Measurements from ENCODE around the gene RNU4-1.
"Not testable (repeated sequence)": the region's sequence is repeated elsewhere in the genome, so short reads cannot be mapped to it uniquely, and the experiment has no call there.

The RNU4-1 gene

DNA sequence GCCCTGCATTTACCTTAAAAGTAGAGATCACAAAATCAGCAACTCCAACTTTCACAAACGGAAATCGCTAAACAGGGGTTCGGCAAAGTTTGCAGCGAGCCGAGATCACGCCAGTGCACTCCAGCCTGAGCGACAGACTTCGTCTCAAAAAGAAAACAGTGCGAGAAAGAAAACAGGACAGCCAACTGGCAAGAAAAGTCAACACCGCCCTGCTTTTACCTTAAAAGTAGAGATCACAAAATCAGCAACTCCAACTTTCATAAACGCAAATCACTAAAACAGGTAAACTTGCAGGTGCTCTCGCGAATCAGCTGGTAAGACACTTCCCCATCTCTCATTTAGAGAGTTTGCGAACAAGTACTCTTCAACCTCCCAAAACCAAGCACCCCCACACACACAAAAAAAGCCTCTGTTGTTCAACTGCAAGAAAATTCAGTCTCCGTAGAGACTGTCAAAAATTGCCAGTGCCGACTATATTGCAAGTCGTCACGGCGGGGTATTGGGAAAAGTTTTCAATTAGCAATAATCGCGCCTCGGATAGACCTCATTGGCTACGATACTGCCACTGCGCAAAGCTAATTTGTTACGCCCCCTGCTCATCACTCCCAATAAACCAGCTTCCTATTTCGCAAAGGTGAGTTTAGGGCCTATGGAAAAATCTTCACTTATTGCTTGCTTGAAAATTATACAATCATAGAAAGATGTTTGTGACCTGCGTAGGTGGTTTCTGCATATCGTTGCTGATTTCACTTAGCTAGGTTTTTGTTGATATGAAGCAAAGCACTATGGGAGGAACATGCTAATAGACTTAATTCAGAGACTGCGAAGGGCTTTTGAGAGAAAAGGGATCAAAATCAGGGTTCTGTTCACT lies at the start of gene RNU4-1:
Gene RNU4-1 (minus strand): TSS at position 577 of the 871 bp plus-strand sequence.
- DNase-seq = peak; percentile 90

DNA sequence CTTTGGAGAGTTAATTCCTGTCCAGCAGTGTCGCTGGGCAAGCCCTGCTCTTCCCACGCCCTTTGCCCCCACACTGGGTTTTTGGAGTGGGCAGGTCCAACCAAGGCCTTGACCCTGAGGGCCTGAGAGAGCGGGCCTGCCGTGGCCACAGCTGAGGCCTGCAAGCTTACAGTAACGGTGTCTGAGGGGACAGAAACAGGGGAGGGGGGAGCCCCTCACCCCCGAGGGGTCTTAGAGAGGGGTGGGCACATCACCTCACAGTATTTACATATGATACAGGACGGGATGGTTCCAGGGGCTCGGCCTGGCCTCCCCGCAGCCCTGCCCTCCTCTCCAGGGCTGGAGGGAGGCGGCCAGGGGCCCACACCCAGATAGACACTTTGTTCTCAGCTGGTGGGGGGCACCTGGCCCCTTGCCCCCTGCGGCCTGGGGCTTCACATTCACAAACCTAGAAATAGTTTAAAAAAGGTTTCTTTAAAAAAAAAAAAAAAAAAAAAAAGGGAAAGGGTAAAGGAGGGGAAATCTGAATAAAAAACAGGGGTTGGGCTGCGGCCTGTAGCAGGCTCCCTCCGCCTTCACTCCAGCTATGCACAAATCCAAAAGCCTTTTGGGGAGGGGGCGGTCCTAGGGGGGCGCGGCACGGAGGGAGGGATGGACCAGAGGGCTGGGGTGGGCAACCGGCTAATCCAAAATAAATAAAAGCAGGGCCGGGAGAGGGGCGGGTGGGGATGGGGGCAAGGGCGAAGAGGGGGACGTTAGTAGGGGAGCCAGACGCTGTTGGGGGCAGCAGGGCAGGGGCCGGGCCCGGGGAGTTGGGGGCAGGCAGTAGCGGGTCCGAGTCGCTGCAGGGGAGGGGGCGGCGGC lies 49.4 kb upstream of the RNU4-1 start:
- DNase-seq = no peak

DNA sequence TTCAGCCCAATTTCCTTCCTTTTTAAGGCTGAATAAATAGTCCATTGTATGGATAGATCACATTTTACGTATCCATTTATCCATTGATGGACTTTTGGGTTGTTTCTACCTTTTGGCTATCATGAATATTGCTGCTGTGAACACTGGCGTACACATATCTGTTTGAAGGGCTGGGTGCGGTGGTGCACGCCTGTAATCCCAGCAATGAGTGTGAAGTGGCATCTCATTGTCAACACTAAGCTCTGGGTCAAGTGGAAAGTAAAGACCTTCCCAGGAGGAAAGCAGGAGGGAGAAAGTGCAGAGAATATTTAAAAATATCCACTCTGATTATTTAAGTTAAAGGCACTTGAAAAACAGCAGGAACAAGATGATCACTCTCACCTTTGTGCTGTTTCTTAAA lies 46.2 kb upstream of the RNU4-1 start:
- no peak for DNase-seq

DNA sequence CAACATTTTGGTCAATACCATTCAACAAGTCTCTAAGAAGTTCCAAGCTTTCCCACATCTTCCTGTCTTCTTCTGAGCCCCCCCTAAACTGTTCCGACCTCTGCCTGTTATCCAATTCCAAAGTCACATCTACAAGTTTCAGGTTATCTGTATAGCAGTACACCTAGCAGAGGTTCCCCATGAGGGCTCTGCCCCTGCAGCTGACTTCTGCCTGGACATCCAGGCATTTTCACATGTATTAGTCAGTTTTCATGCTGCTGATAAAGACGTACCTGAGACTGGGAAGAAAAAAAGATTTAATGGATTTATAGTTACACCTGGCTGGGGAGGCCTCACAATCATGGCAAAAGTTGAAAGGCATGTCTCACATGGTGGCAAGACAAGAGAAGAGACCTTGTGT lies 44.7 kb upstream of the RNU4-1 start:
- DNase-seq = no peak

DNA sequence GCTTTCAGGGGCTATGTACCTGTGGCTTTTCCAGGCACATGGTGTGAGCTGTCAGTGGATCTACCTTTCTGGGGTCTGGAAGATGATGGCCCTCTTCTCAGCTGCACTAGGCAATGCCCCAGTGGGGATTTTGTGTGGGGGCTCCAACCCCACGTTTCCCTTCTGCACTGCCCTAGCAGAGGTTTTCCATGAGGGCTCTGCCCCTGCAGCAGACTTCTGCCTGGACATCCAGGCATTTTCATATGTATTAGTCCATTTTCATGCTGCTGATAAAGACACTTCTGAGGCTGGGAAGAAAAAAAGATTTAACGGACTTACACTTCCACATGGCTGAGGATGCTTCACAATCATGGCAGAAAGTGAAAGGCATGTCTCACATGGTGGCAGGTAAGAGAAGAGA lies 43.4 kb upstream of the RNU4-1 start:
- DNase-seq = not testable (repeated sequence)

DNA sequence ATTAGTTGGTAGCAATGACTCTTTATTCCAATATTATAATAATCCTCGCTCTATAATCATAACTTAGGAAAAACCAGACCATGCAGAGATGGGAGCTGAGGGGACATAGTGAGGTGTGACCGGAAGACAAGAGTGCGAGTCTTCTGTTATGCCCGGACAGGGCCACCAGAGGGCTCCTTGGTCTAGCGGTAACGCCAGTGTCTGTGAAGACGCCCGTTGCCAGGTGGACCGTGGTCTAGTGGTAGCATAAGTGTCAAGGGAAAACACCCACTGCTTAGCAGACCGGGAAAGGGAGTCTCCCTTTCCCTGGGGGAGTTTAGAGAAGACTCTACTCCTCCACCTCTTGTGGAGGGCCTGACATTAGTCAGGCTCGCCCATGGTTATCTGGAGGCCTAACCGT lies 42.4 kb upstream of the RNU4-1 start:
- DNase-seq = not testable (repeated sequence)

DNA sequence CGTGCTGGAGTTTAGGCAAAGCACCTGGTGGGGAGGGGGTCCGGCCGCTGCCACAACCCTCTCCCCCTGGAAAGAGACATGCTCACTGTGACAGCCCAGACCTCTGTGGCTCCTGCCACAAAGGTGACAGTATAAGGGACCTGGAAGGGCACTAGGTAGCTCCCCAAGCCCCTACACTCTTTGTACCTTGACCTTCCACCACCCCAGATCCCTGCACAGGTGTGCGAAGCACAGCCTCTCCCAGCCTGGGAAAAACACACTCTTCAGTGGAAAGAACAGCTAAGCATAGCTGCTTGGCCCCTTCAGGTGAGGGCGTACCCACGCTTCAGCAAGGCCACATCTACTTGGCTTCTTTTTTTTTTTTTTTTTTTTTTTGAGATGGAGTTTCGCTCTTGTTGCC lies 39.5 kb upstream of the RNU4-1 start:
- DNase-seq = no peak

DNA sequence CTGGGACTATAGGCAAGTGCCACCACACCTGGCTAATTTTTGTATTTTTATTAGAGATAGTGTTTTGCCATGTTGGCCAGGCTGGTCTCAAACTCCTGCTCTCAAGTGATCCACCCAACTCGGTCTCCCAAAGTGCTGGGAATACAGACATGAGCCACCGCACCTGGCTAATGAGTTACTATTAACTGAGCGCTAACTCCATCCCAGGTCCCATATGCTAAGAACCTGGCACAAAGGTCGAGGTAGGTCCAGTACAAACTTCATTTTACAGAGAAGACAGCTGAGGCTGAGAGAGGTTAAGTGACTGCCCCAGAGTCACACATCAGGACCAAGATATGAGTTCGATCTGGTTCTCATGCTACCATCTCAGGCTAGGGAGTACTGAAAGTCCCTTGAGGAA lies 39.0 kb upstream of the RNU4-1 start:
- no peak for DNase-seq

DNA sequence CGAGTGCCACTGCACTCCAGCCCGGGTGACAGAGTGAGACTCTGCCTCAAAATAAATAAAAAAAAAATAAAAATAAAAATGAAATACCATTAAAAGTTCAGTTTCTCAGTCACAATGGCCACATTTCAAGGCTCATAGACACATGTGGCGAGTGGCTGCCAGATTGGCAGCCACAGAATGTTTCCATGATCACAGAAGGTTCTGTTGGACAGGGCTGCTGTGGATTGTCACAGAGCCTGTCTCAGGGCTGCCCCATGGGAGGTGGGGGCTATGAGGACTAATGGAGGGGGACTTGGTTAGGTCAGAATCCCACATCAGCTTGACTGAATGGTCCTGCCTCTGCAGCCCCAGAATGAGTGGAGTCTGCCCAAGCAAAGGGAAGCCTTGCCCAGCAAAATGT lies 38.4 kb upstream of the RNU4-1 start:
- no peak for DNase-seq

DNA sequence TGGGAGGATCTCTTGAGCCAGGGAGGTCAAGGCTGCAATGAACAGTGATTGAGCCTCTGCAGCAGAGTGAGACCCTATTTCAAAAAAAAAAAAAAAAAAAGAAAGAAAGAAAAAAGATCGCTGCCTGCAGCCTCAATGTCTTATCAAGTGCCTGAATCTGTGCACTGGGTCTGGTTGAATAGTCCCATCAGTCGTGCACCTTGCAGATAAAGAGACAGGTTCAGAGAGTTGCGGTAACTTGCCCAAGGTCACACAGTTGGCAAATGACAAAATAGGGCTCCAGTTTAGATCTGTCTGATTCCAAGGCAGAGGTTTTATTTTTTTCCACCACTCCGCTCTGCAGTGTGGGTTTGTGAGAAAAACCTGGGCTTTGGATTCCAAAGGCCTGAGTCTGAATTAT lies 35.2 kb upstream of the RNU4-1 start:
- DNase-seq = no peak

DNA sequence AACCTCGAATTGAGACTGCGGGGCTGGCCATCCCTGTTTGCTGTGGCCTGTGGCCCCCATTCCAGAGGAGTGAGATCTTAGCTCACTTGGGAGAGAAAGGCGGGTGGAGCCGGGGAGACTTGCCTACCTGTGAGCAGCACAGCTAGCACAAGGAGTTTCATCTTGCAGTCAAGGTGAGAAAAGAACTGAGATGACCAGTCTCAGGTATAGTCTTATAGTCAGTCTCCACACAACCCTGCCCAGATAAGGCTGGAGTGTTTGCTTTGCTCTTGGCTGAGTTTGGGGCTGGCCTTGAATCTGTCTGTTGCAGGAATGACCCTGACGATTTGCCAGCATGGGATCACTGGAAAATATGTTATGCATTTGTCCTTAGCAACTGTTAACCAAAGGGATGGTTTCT lies 34.6 kb upstream of the RNU4-1 start, which contains the start of gene PLA2G1B:
Gene PLA2G1B (minus strand): TSS at position 187 of the 400 bp plus-strand sequence. CDS start 26 bp downstream, at position 161.
- DNase-seq = no peak

DNA sequence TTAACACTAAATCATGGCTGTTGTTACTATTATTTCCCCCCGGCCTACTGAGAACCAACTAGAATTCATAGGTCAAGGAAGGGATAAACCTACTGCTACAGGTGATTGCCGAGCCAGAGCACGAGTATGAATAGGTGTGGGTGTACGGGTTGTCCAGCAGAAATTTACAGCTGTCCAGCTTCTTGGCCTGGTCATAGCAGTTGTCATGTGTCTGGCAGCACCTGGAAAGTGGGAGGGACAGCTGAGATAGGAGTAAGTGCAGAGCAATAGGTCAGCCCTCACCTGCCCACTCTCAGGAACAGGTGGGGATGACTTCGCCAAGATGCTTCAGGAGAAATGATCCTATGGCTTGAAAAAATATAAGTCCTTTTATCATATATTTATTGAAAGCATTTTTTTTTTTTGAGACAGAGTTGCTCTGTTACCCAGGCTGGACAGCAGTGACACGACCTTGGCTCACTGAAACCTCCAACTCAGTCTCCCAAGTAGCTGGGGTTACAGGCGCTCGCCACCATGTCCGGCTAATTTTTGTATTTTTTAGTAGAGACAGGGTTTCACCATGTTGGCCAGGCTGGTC lies 31.9 kb upstream of the RNU4-1 start:
- DNase-seq = no peak

DNA sequence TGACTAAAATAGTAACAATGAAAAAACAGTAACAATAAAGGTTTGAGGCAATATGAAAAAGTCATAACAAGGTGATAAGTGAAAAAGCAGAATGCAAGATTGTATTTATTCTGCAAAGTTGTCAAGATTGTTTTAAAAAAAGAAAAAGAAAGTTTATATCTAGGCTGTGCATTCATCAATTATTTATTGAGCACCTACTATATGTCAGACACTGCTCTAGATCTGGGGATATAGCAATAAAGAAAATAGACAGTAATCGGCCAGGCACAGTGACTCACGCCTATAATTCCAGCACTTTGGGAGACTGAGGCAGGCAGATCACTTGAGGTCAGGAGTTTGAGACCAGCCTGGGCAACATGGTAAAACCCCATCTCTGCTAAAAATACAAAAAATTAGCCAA lies 30.7 kb upstream of the RNU4-1 start:
- DNase-seq = no peak

DNA sequence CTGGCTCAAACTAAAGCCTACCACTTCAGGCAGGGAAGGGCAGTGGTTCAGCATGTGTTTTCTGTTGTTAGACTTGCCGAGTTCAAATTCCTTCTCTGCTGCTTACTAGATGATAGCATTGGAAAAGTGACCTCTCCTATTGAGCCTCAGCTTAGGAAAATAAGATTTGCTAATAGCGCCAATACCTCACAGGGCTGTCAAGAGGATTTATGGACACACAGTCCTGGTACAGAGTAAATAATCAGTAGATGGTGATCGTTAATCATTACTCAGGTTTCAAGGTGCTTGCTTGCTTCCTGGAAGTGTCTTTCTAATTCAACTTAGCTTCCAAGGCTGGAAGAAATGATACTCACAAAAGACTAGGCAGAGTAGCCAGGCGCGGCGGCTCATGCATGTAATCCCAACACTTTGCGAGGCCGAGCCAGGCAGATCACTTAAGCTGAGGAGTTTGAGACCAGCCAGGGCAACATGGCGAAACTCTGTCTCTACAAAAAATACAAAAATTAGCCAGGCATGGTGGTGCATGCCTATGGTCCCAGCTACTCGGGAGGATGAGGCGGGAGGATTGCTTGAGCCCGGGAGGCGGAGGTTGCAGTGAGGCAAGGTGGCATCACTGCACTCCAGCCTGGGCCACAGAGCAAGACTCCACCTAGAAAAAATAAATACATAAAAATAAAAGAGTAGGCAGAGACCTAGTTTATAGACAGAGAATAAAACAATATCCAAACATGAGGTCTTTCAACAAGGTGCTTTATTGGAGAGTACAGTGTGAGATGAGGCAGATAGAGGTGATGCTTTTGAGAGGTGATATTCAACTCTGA lies 28.6 kb upstream of the RNU4-1 start:
- no peak for DNase-seq

DNA sequence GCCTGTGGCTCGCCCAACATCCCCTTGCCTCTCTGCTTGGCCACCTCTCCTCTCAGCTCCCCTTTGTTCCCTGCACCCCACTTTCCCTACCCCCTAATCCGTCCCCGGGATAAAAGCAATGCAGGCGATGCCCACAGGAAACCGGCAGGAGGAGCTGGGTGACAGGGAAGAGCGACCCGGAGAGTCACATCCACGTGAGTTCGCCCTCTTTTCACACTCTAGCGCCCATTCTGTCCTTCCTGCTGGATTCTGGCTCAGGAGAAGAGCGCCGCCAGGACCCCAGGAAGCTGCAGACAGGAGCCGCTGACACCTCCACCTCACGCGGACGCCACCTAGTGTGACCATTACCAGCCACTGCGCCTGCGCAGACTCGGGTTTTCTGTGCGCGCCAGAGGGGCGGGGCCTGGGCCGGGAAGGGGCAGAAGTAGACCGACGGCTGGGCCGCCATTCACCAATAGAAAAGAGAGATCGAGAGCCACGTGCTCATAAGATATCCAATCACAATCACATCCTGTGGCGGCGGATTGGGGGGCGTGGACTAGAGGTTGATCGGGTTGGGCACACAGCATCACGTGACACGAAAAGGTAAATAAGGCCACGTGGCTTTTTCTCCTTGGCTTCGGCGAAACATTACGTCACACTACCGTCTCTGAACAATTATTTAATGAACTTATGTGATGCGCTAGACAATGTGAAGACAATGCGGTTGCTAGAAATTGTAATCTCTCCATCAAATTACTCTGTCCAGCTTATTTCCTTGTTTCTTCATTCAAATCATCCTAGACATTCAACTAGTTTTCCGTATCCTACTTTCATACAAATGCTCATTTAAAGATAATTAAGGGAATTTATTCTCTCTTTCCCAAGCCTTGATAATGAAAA lies 24.4 kb upstream of the RNU4-1 start:
- peak; percentile 99 for DNase-seq

DNA sequence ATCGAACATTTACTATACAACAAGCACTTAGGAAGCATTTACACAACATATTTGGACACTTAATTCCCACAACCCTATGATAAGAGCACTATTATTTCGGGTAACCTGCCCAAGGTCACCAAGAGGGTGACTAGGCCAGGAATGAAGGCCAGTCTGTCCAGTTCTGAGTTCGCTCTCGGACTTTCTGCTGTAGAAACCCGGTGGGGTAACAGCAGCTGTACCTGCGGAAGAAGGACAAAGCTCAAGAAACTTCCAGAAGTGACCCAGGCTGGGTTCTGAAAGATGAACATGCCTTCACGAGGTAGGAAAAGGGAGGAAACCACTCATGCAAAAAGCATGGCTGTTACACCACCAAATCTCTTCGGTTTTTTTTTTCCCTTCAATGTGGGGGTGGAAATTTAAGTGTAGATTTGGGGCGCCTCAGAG lies 23.8 kb upstream of the RNU4-1 start:
- DNase-seq = no peak

DNA sequence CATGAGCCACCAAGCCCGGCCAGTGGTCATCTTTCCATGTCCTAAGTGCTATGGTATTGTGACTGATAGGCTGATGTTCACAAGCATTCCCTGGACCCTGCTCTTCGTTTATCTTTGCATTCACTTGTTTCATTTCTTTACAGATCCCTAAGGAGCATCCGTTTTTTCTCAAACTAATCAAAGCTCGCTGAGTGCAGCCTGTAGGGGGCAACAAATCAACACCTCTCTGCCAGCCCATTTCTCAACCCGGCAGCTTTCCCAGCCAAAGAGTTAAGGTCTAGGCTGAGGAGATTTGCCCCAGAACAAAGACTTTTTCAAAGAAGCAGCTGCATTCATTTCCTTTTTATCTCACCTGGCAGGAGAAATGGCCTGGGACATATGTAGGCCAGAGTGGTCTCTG lies 21.2 kb upstream of the RNU4-1 start:
- no peak for DNase-seq

DNA sequence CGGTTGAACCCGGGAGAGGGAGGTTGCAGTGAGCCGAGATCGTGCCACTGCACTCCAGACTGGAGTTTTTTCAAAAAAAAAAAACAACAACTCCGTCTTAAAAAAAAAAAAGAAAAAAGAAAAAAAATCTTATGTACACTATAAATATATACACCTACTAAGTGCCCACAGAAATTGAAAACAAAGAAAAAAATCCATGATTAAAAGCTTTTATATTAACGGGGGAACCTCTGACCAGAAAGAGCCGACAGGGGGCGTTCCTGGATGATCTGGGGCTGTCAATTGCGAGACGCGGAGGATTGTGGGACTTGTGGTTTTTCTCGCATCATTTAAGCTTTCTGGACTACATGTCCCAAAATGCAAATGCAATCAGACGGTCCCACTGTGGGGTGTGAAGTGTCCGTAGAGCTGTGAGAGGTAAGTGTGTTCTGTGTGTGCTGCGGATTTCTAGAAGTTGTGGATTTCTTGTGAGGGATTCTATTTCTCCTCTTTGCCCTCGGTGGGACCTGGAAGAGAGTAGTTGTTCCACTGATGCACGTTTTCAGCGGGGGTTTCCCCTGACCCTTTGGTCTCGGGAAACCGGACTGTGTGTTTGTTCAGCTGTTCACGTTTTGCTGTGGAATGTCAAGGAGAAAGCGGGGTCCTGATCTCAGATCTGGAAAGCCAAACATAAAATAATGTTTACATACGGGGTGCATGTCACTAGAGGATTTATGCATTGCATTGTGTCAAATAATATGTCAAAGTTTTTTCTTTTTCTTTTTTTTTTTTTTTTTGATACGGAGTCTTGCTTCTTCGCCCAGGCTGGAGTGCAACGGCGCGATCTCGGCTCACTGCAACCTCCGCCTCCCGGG lies 9.2 kb upstream of the RNU4-1 start, which contains the start of gene SIRT4:
Gene SIRT4 (plus strand): TSS at position 360 of the 854 bp plus-strand sequence. CDS start 1,241 bp downstream, outside the sequence.
- peak; percentile 88 for DNase-seq

DNA sequence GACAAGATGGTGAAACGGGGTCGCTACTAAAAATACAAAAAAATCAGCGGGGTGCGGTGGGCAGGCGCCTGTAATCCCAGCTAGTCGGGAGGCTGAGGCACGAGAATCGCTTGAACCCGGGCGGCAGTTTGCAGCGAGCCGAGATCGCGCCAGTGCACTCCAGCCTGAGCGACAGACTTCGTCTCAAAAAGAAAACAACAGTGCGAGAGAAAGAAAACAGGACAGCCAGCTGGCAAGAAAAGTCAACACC lies 701 bp downstream of the RNU4-1 start:
- no peak for DNase-seq

DNA sequence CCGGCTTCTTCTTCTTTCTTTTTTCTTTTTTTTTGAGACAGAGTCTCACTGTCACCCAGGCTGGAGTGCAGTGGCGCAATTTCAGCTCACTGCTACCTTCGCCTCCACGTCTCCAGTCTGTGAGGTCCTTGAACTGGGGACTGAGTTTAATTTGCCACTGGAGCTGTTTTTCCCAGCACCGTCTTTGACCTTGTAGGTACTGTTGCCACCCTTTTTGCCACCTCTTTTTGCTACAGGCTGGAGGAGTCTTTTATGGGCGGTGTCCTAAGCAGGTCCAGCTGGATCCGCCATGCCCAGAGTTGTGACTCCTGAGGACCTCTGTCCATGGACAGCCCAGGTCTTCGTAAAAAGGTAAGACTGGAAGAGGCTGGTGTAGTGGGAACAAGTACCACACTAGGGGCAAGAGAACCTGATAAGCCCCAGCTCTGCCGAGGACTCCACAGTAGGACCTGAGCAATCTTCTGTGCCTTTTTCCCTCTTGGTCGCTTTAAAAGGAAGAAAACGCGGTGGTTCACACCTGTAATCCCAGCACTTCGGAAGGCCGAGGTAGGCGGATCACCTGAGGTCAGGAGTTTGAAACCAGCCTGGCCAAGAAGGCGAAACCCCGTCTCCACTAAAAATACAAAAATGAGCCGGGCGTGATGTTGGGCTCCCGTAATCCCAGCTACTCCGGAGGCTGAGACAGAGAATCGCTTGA lies 2.3 kb downstream of the RNU4-1 start:
- no peak for DNase-seq
